Activated CD8-positive, alpha-beta memory T cell treated with anti-CD3 and anti-CD28 coated beads for 48 hours (primary cell): ENCODE data around the gene PICK1.
"Not testable (repeated sequence)": the region's sequence is repeated elsewhere in the genome, so short reads cannot be mapped to it uniquely, and the experiment has no call there.

ENCODE experiments used
- DNase-seq, 3 experiments: peaks; one replicate each; pipeline ENCODE4 v3.0.0-alpha.2; 2020; ENCODE audit warnings: low read depth in 2 of 3, low spot score in 2 of 3

Gene PICK1

DNA sequence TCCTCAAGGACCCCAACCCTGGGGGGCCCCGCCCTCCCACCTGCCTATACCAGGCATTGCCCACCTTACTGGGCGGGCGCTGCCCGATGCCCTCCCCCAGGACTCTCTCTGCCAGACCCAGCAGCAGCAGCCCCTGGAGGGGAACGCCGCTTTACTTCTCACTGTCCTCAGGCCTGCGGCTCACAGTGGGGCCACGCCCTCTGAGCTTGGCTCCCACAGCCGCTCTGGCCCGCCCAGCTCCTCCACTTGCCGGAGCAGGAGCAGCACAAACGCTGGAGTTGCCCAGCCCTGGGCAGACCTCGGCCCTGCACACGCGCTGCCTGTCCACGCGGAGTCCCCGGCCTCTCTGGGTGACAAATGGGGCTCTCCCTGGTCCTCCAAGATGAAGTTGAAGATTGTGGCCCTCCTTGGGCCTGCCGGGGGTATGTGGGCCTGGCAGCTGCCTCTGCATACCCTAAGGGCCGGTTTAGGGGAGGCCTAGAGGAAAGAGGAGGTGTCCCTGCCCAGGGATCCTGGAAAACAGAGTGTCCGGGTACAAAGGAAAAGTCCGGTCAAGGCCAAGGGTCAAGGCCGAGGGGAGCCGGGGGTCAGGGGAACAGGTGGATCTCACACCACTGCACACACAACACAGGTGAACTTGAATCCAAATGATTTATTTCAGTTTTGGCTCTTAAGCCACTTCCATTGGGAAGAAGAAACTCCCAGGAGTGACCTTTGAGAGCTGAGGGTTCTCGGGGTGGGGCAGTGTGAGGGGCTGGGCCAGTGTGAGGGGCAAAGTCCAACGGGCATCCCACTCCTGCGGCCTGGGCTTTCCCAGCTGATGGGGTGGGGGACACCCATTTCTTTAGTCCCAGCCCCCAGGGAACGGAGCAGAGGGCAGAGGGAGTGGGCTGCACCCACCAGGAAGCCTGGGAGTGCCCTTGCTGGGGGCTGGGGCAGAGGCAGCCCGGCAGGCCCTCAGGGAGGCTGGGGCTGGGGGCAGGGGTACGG lies 54.0 kb downstream of the PICK1 start:
- no peak for DNase-seq

- no peak for DNase-seq
These were observed 54.7 kb downstream of the PICK1 start for GRCh38 chr22:38111925-38112355.

- DNase-seq = no peak
These were observed 55.2 kb downstream of the PICK1 start for GRCh38 chr22:38112381-38112780.

DNA sequence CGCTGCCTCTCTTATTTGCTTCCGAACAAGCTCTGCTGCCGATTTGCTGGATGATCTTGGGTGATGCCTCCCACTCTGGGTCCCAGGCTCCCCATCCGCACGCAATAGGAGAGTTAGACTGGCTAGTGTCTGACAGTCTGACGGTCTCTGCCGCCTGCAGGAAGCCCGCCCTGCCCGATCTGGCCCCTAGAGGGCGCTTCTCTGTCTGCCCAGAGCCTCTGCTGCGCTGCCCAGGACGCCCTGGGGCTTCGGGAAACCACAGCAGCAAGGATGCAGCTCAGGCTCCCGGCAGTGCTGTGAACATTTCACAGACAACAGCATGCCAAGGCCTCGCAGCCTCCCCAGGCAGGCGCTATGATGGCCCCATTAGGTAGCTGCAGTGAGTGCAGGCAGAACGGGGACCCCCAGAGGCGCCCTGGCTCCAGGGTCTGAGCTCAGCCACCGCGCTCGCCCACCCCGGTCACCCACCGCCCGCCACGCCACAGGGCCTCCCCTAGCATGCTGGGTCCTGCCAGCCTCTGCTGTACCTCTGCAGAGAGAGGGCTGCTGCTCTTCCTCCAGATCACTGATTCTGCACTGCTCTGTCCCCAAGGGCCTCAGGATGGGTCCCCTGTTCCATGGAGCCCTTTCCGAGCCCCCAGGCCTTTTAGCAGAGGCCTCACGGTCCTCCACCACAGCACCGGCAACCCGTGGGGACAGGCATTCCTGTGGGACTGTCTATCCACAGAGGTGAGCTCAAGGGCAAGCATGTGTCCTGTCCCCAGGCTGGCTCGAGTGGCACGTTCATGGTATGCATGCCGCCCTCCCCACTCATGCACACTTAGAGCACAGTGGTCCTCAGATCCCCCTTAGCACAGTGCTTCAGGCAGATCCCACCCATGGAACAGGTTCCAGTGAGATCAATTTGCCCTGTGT lies 57.5 kb downstream of the PICK1 start:
- DNase-seq = peak; percentile 51 to 70 (median 68)

DNA sequence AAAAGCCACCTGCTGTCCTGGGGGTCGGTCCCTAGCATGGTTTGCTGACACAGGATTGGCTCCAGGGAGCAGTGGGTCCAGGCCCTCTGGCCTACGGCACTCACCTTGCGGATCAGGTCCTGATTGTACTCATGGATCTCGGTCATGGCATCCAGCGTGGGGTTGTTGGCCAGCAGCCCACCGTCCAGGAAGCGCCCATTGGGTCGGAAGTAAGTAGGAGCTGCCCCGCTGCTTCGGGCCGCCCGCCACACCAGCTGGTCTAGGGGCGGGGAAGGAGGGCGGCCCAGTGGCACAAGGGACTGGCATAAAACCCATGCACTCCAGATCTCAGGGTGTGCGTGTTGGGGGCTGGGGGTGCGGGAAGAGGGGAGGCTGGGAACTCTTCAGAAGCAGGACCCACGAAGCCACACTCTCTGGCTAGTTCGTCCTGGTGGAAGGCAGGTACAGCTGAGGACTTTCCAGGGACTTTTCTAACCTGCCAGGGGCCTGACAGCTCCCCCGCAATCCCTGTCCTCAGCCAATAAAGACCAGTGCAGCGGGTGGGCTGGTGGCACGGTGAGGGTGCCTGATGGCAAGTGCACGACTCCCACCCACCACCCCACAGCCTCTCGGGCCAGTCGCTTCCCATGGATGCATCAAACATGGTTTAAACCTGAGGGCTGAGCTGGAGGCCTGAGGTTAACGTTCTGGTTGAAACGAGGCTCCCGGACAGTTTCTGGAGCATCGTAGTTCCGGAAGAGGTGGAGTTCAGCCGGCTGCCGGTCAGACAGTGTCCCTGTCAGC lies 58.4 kb downstream of the PICK1 start:
- DNase-seq = no peak

- not testable (repeated sequence) for DNase-seq
These were observed 60.4 kb downstream of the PICK1 start for GRCh38 chr22:38117556-38117955.

- DNase-seq = no peak
These were observed 61.0 kb downstream of the PICK1 start for GRCh38 chr22:38118182-38118581.

GRCh38 chr22:38118747-38119146 lies 61.5 kb downstream of the PICK1 start:
- DNase-seq = not testable (repeated sequence)

DNA sequence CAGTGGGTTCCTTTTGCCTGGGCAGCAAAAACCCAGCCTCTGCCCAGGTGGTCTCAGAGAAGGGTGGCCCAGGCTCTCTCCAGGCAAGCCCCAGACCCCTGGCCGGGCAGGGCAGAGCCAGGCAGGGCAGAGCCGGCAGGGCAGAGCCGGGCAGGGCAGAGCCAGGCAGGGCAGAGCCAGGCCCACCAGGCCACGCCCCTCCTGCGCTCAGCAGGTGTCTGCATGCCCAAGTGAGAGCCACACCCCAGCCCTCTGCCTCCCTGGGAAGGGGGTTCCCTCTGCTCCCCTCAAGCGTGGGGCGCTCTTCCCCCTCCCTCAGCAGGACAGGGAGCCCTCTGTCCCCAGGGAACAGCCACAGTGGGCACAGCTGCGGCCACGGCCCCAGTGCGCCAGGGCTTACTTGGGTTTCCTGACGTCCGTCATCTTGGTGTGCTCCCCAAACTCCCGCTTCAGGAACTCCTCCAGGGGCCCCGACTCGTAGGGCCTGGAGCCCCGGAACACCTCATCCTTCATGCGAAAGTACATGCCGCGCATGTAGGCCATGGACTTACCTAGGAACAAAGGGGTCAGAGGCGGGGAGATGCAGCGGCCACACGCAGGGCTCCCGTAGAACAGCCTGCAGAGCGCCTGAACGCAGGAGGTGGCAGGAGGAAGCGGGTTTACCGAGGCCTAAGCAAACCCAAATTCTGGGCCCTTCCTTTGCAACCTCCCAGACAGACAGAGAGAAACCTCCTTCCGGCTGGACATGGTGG lies 63.3 kb downstream of the PICK1 start:
- no peak for DNase-seq

DNA sequence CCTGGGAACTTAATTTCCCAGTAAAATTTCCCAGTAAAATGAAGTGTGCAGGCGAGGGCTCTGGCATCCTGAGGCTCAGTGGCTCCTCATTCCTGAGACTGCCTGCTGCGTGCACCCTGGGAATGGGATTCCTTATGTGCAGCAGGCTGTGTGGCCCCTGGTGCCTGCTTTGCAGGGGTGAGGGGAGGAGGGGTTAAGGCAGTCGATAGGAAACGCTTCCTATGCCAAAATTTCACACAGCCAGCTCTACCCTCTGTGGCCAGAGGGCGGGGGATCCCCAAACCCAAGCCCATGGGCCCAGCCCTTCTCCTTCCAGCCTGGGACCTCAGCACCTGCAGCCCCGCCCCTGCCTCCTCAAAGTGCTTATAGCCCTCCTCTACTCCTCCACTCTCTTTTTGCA lies 65.4 kb downstream of the PICK1 start:
- no peak for DNase-seq

DNA sequence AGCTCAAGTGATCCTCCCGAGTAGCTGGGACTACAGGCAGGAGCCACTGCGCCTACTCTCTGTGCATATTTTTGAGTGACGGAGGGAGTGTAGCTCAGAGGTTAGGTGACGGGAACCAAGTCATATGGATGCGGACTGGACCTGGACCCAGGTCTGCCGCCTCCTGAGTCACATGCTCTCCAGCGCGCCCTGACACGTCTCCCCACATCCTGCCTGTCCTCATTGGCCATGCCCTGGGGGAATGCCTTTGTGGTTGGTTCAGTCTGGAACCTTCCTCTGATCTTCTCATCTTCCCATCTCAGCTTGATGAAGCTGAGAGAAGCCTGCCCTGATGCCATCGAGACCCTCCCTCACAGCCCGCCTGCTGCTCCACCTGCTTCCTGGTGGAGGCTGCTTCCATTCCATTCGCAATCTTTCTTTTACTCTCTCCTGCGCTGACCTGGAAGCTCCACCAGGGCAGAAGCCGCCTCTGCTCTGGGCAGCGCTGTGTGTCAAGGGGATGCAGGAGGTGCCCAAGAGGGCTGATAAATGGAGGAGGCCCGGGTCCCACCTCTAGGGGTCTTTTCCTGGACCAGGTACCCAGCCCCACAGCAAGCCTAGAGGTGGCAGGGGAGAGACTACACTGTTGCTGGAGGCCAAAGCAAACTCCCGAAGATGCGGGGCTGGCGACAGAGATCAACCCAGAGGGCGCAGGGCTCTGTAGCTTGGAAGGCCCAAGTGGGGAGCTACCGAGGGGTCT lies 67.2 kb downstream of the PICK1 start:
- no peak for DNase-seq

GRCh38 chr22:38125038-38125610 lies 67.9 kb downstream of the PICK1 start:
- no peak for DNase-seq
